DOHH2 (cell line): ENCODE results near the gene RHOT1.

Source experiments
- H3F3A ChIP-seq: fragments of 200-600 bp; sonication (generic), shearing (Covaris generic); 2 replicates; pipeline ENCODE4 v1.6.0; 2016; ENCODE audit warnings: antibody characterized with exemption, mild to moderate bottlenecking; ENCODE audit not compliant: control insufficient read depth, insufficient read depth
- H3K27ac ChIP-seq: fragments of 200-600 bp; sonication (generic); 2 replicates; pipeline ENCODE4 v1.5.1; 2014; ENCODE audit warnings: low read depth, mild to moderate bottlenecking, low read length, moderate library complexity
- H3K27me3 ChIP-seq: fragments of 200-600 bp; sonication (generic); 2 replicates; pipeline ENCODE4 v1.6.1; 2014; ENCODE audit warnings: mild to moderate bottlenecking, low read length, mixed read lengths; ENCODE audit not compliant: control insufficient read depth
- H3K36me3 ChIP-seq: fragments of 200-600 bp; sonication (generic); 2 replicates; pipeline ENCODE4 v1.6.1; 2014; ENCODE audit warnings: mild to moderate bottlenecking, low read length, moderate library complexity, mixed read lengths; ENCODE audit not compliant: control insufficient read depth
- H3K4me1 ChIP-seq: fragments of 200-600 bp; sonication (generic); 2 replicates; pipeline ENCODE4 v1.6.1; 2014; ENCODE audit warnings: mild to moderate bottlenecking, low read length, mixed read lengths; ENCODE audit not compliant: control insufficient read depth
- H3K4me2 ChIP-seq: fragments of 200-600 bp; sonication (generic); 2 replicates; pipeline ENCODE4 v1.6.0; 2014; ENCODE audit warnings: mild to moderate bottlenecking, low read length, moderate library complexity
- H3K4me3 ChIP-seq: fragments of 200-600 bp; sonication (generic); 2 replicates; pipeline ENCODE4 v1.5.1; 2014; ENCODE audit warnings: mild to moderate bottlenecking, low read length, mixed read lengths
- H3K79me2 ChIP-seq: fragments of 200-600 bp; sonication (generic); 2 replicates; pipeline ENCODE4 v1.6.1; 2014; ENCODE audit warnings: mild to moderate bottlenecking, low read length, mixed read lengths; ENCODE audit not compliant: control insufficient read depth
- H3K9me2 ChIP-seq: fragments of 200-600 bp; sonication (generic); replicated peaks from 2 replicates; pipeline ENCODE4 v1.6.1; 2014; ENCODE audit warnings: mild to moderate bottlenecking, low read length, mixed read lengths; ENCODE audit not compliant: control insufficient read depth
- H3K9me3 ChIP-seq: fragments of 200-600 bp; sonication (generic); 2 replicates; pipeline ENCODE4 v1.6.1; 2014; ENCODE audit warnings: antibody characterized with exemption, low read length, mixed read lengths; ENCODE audit not compliant: control insufficient read depth, insufficient read depth
- H4K20me1 ChIP-seq: fragments of 200-600 bp; sonication (generic); 2 replicates; pipeline ENCODE4 v1.6.0; 2014; ENCODE audit warnings: low read depth, mild to moderate bottlenecking, antibody characterized with exemption, low read length, moderate library complexity; ENCODE audit not compliant: control insufficient read depth, insufficient read depth
- CTCF ChIP-seq: fragments of 200-600 bp; sonication (generic); IDR thresholded peaks from one replicate; pipeline ENCODE4 v1.5.1; 2014; ENCODE audit warnings: antibody characterized with exemption, mild to moderate bottlenecking, low read depth, low read length; ENCODE audit not compliant: poor library complexity, severe bottlenecking
- EZH2phosphoT487 ChIP-seq: fragments of 200-600 bp; sonication (generic); IDR thresholded peaks from 2 replicates; pipeline ENCODE4 v1.6.1; 2017; ENCODE audit warnings: borderline replicate concordance, mild to moderate bottlenecking, antibody characterized with exemption, low read length, moderate library complexity, mixed read lengths

Gene RHOT1

GRCh38 chr17:32271844-32272243 lies 129.5 kb downstream of the RHOT1 start:
- Histone ChIP-seq H3K4me2 (no peak overlapping the region), H4K20me1 (no peaks in the 10 kb centered on the region), H3K27me3 (peaks cover 34% of the 10 kb centered on the region)

GRCh38 chr17:32274101-32274500 lies 131.8 kb downstream of the RHOT1 start:
- H3K4me3 ChIP-seq, result no peak overlapping the region
- H3K9me3 ChIP-seq, result no peaks in the 10 kb centered on the region
- TF ChIP-seq EZH2phosphoT487 (no peak), CTCF (no peak)
- no peaks in the 10 kb centered on the region for H3K9me2 ChIP-seq
- peaks cover 5% of the 10 kb centered on the region; the same call in 1 of the 2 replicates for H3F3A ChIP-seq
- H3K27me3 ChIP-seq, result peaks cover 11% of the 10 kb centered on the region
- no peaks in the 10 kb centered on the region for H3K36me3 ChIP-seq
- H3K79me2 ChIP-seq, result no peaks in the 10 kb centered on the region
- no peak overlapping the region for H3K4me2 ChIP-seq
- H4K20me1 ChIP-seq, result no peaks in the 10 kb centered on the region
- H3K27ac ChIP-seq, result no peak overlapping the region
- peaks cover 9% of the 10 kb centered on the region for H3K4me1 ChIP-seq

More at GRCh38 chr17:32271844-32272243, 129.5 kb downstream of the RHOT1 start:
- no peaks in the 10 kb centered on the region for H3K9me2 ChIP-seq
- H3K27ac ChIP-seq, result no peak overlapping the region
- H3K4me1 ChIP-seq, result peaks cover 19% of the 10 kb centered on the region
- no peaks in the 10 kb centered on the region for H3K79me2 ChIP-seq
- H3K36me3 ChIP-seq, result no peaks in the 10 kb centered on the region
- TF ChIP-seq CTCF (no peak), EZH2phosphoT487 (no peak)
- H3K4me3 ChIP-seq, result no peak overlapping the region
- H3K9me3 ChIP-seq, result no peaks in the 10 kb centered on the region
- H3F3A ChIP-seq, result peaks cover 5% of the 10 kb centered on the region; the same call in 1 of the 2 replicates

GRCh38 chr17:32274643-32275042 lies 132.3 kb downstream of the RHOT1 start:
- H3K4me3 ChIP-seq, result no peak overlapping the region
- H3K9me2 ChIP-seq, result no peaks in the 10 kb centered on the region
- H3K9me3 ChIP-seq, result no peaks in the 10 kb centered on the region
- peaks cover 6% of the 10 kb centered on the region for H3K27me3 ChIP-seq
- no peaks in the 10 kb centered on the region for H4K20me1 ChIP-seq
- H3K4me1 ChIP-seq, result peaks cover 9% of the 10 kb centered on the region
- H3K4me2 ChIP-seq, result no peak overlapping the region
- no peaks in the 10 kb centered on the region for H3K79me2 ChIP-seq
- TF ChIP-seq EZH2phosphoT487 (no peak), CTCF (no peak)
- no peak overlapping the region for H3K27ac ChIP-seq
- H3K36me3 ChIP-seq, result no peaks in the 10 kb centered on the region
- H3F3A ChIP-seq, result peaks cover 5% of the 10 kb centered on the region; the same call in 1 of the 2 replicates
